ENCODE measurements around the gene DCST1. TPM values are rescaled to one million over a fixed set of nuclear protein-coding genes. Genes with fewer than 3 reads are reported as not detected.

The DCST1 gene
- total and polyA plus RNA-seq, 2 donors (not counting 1 experiment from before 2014, with no cell fraction given): not detected

- Histone ChIP-seq H3K4me1 (ENCODE audit: control insufficient read depth, extremely low read depth, insufficient read depth, low read length) (peaks cover 9% of the 10 kb centered on the region), H3K36me3 (ENCODE audit: control insufficient read depth, insufficient read depth, low read length) (no peaks in the 10 kb centered on the region), H3K9me3 (ENCODE audit: control insufficient read depth, insufficient read depth, low read depth, low read length) (no peaks in the 10 kb centered on the region), H3K4me2 (ENCODE audit: extremely low read depth, insufficient read depth, low read length) (no peak overlapping the region), H3K9ac (ENCODE audit: insufficient read depth, low read length) (no peak overlapping the region), H3K79me2 (ENCODE audit: control insufficient read depth, insufficient read depth, low read length) (no peaks in the 10 kb centered on the region), H3K27ac (ENCODE audit: insufficient read depth, low read length) (no peak overlapping the region), H3K27me3 (ENCODE audit: control insufficient read depth, insufficient read depth, low read length) (peaks cover 61% of the 10 kb centered on the region), H4K20me1 (ENCODE audit: control insufficient read depth, extremely low read depth, insufficient read depth, low read length) (no peaks in the 10 kb centered on the region), H2AFZ (ENCODE audit: low read length) (no peak overlapping the region), H3K4me3 (replicated peaks in 1 of 4; ENCODE audit: control extremely low read depth in 1 of 4, insufficient read depth in 1 of 4, low read depth in 3 of 4, low read length in 4 of 4) (no peak overlapping the region)
- TF ChIP-seq EZH2 (IDR thresholded peaks at IDR 0.05; ENCODE audit: low read length, missing control alignments) (peak; percentile 97), CTCF (conservative IDR thresholded peaks at IDR 0.05 in 1 of 2, IDR thresholded peaks at IDR 0.05 in 1 of 2; ENCODE audit: low read depth in 1 of 2, low read length in 2 of 2) (no peak)
- no peak for DNase-seq (ENCODE audit: low read depth in 2 of 2)
Measured at GRCh38 chr1:155082301-155083051, 48.9 kb downstream of the DCST1 start.

DNA sequence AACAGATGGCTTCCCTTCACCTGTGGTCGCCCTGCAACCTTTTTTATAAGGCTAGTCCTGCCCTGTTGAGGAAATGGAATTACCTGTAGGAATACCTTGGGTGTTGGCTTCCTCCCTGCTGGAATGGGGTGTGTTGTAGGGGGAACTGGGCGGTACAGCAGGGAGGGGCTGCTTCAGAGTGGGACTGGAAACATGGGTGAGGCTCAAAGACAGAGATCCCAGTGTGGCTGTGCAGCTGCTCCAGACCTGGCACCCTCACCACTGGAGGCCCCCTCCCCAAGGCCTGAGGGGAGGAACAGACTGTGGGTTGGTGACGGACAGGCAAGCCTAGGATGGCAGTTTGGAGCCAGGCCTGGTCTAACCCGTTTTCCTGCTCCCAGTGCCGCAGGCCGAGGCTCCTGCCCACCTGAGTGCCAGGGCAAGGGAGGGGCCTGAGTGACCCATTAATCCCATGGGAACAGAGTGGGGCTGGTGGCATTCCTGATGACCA lies 49.5 kb downstream of the DCST1 start:
- Histone ChIP-seq H3K9me3 (ENCODE audit: control insufficient read depth, insufficient read depth, low read depth, low read length) (no peaks in the 10 kb centered on the region), H3K4me2 (ENCODE audit: extremely low read depth, insufficient read depth, low read length) (no peak overlapping the region), H2AFZ (ENCODE audit: low read length) (no peak overlapping the region), H3K36me3 (ENCODE audit: control insufficient read depth, insufficient read depth, low read length) (no peaks in the 10 kb centered on the region), H3K27me3 (ENCODE audit: control insufficient read depth, insufficient read depth, low read length) (peaks cover 55% of the 10 kb centered on the region), H3K9ac (ENCODE audit: insufficient read depth, low read length) (no peak overlapping the region), H3K79me2 (ENCODE audit: control insufficient read depth, insufficient read depth, low read length) (no peaks in the 10 kb centered on the region), H3K27ac (ENCODE audit: insufficient read depth, low read length) (no peak overlapping the region), H3K4me3 (replicated peaks in 1 of 4; ENCODE audit: control extremely low read depth in 1 of 4, insufficient read depth in 1 of 4, low read depth in 3 of 4, low read length in 4 of 4) (no peak overlapping the region), H4K20me1 (ENCODE audit: control insufficient read depth, extremely low read depth, insufficient read depth, low read length) (no peaks in the 10 kb centered on the region), H3K4me1 (ENCODE audit: control insufficient read depth, extremely low read depth, insufficient read depth, low read length) (peaks cover 9% of the 10 kb centered on the region)
- DNase-seq (ENCODE audit: low read depth in 2 of 2): no peak
- TF ChIP-seq EZH2 (IDR thresholded peaks at IDR 0.05; ENCODE audit: low read length, missing control alignments): no peak
- TF ChIP-seq CTCF (conservative IDR thresholded peaks at IDR 0.05 in 1 of 2, IDR thresholded peaks at IDR 0.05 in 1 of 2; ENCODE audit: low read depth in 1 of 2, low read length in 2 of 2): no peak

- H2AFZ ChIP-seq (ENCODE audit: low read length): peak overlapping the region; percentile 90
- TF ChIP-seq EZH2 (IDR thresholded peaks at IDR 0.05; ENCODE audit: low read length, missing control alignments) (no peak), CTCF (conservative IDR thresholded peaks at IDR 0.05 in 1 of 2, IDR thresholded peaks at IDR 0.05 in 1 of 2; ENCODE audit: low read depth in 1 of 2, low read length in 2 of 2) (peak; percentile 19 to 25)
- H4K20me1 ChIP-seq (ENCODE audit: control insufficient read depth, extremely low read depth, insufficient read depth, low read length): no peaks in the 10 kb centered on the region
- no peaks in the 10 kb centered on the region for H3K9me3 ChIP-seq (ENCODE audit: control insufficient read depth, insufficient read depth, low read depth, low read length)
- H3K4me2 ChIP-seq (ENCODE audit: extremely low read depth, insufficient read depth, low read length): peak overlapping the region; percentile 84
- no peaks in the 10 kb centered on the region for H3K79me2 ChIP-seq (ENCODE audit: control insufficient read depth, insufficient read depth, low read length)
- H3K27me3 ChIP-seq (ENCODE audit: control insufficient read depth, insufficient read depth, low read length): peaks cover 48% of the 10 kb centered on the region
- peak in 1 of 2 donors; percentile 48 for DNase-seq (ENCODE audit: low read depth in 2 of 2)
- peaks cover 9% of the 10 kb centered on the region for H3K4me1 ChIP-seq (ENCODE audit: control insufficient read depth, extremely low read depth, insufficient read depth, low read length)
- no peaks in the 10 kb centered on the region for H3K36me3 ChIP-seq (ENCODE audit: control insufficient read depth, insufficient read depth, low read length)
- H3K27ac ChIP-seq (ENCODE audit: insufficient read depth, low read length): no peak overlapping the region
- H3K4me3 ChIP-seq (replicated peaks in 1 of 4; ENCODE audit: control extremely low read depth in 1 of 4, insufficient read depth in 1 of 4, low read depth in 3 of 4, low read length in 4 of 4): peak overlapping the region; percentile 32 to 86 (median 72)
- no peak overlapping the region for H3K9ac ChIP-seq (ENCODE audit: insufficient read depth, low read length)
Measured at GRCh38 chr1:155083865-155084721, 50.5 kb downstream of the DCST1 start.
